Measurements from ENCODE around the gene FH.

Gene FH

GRCh38 chr1:241555526-241555925 is 36.0 kb upstream of the FH start:
- Histone ChIP-seq H3K4me3 (ENCODE audit: low read depth, low read length) (no peak overlapping the region), H3K36me3 (no peaks in the 10 kb centered on the region), H3K27ac (no peak overlapping the region), H3K9me3 (ENCODE audit: severe bottlenecking) (no peaks in the 10 kb centered on the region), H3K27me3 (ENCODE audit: insufficient read depth, low read depth, severe bottlenecking) (no peaks in the 10 kb centered on the region)
- TF ChIP-seq CTCF (IDR thresholded peaks at IDR 0.05; ENCODE audit: low read depth, low read length): no peak
- DNase-seq: no peak

- Histone ChIP-seq H3K9me3 (ENCODE audit: severe bottlenecking) (no peaks in the 10 kb centered on the region), H3K27ac (no peak overlapping the region), H3K4me3 (ENCODE audit: low read depth, low read length) (no peak overlapping the region), H3K27me3 (ENCODE audit: insufficient read depth, low read depth, severe bottlenecking) (peaks cover 4% of the 10 kb centered on the region), H3K36me3 (no peaks in the 10 kb centered on the region)
- DNase-seq: no peak
- no peak for TF ChIP-seq CTCF (IDR thresholded peaks at IDR 0.05; ENCODE audit: low read depth, low read length)
Observed at GRCh38 chr1:241553886-241554592, 34.5 kb upstream of the FH start.

- no peak for DNase-seq
- Histone ChIP-seq H3K9me3 (ENCODE audit: severe bottlenecking) (no peaks in the 10 kb centered on the region), H3K4me3 (ENCODE audit: low read depth, low read length) (no peak overlapping the region)
Observed at GRCh38 chr1:241551759-241552638, 32.4 kb upstream of the FH start.

GRCh38 chr1:241550318-241550717 is 30.8 kb upstream of the FH start:
- Histone ChIP-seq H3K27me3 (ENCODE audit: insufficient read depth, low read depth, severe bottlenecking) (peaks cover 4% of the 10 kb centered on the region), H3K4me3 (ENCODE audit: low read depth, low read length) (no peak overlapping the region), H3K27ac (no peak overlapping the region), H3K9me3 (ENCODE audit: severe bottlenecking) (no peaks in the 10 kb centered on the region), H3K36me3 (no peaks in the 10 kb centered on the region)
- no peak for TF ChIP-seq CTCF (IDR thresholded peaks at IDR 0.05; ENCODE audit: low read depth, low read length)
- no peak for DNase-seq

More at GRCh38 chr1:241551759-241552638, 32.4 kb upstream of the FH start:
- H3K36me3 ChIP-seq: no peaks in the 10 kb centered on the region
- TF ChIP-seq CTCF (IDR thresholded peaks at IDR 0.05; ENCODE audit: low read depth, low read length): no peak
- H3K27me3 ChIP-seq (ENCODE audit: insufficient read depth, low read depth, severe bottlenecking): peaks cover 4% of the 10 kb centered on the region
- no peak overlapping the region for H3K27ac ChIP-seq

GRCh38 chr1:241548008-241548407 is 28.5 kb upstream of the FH start:
- no peaks in the 10 kb centered on the region for H3K9me3 ChIP-seq (ENCODE audit: severe bottlenecking)
- no peak overlapping the region for H3K27ac ChIP-seq
- no peak for TF ChIP-seq CTCF (IDR thresholded peaks at IDR 0.05; ENCODE audit: low read depth, low read length)
- DNase-seq: no peak
- H3K4me3 ChIP-seq (ENCODE audit: low read depth, low read length): no peak overlapping the region
- H3K36me3 ChIP-seq: no peaks in the 10 kb centered on the region
- H3K27me3 ChIP-seq (ENCODE audit: insufficient read depth, low read depth, severe bottlenecking): peaks cover 4% of the 10 kb centered on the region
